H9 (cell line): ENCODE data around the gene DUSP18. TPM values are rescaled to one million over a fixed set of nuclear protein-coding genes. Genes with fewer than 3 reads are reported as not detected.

Experiments used
- DNase-seq: peaks from one replicate; pipeline ENCODE4 v3.0.0-alpha.2; 2017
- H2AFZ ChIP-seq: one replicate; pipeline ENCODE4 v1.6.1; 2013; ENCODE audit warnings: mild to moderate bottlenecking, low read length, control low read depth, moderate library complexity
- H2AK5ac ChIP-seq: 2 replicates; pipeline ENCODE4 v1.6.1; 2013; ENCODE audit warnings: low read length, control low read depth, mixed read lengths; ENCODE audit not compliant: insufficient read length
- H2BK120ac ChIP-seq: one replicate; pipeline ENCODE4 v1.6.1; 2013; ENCODE audit warnings: low read depth, mild to moderate bottlenecking, low read length, control low read depth, inconsistent platforms; ENCODE audit not compliant: poor library complexity, severe bottlenecking
- H2BK12ac ChIP-seq: 2 replicates; pipeline ENCODE4 v1.6.1; 2013; ENCODE audit warnings: low read length, control low read depth, mixed read lengths, low read depth; ENCODE audit not compliant: insufficient read length
- H2BK15ac ChIP-seq: 2 replicates; pipeline ENCODE4 v1.6.1; 2013; ENCODE audit warnings: low read depth, low read length, control low read depth
- H2BK20ac ChIP-seq: one replicate; pipeline ENCODE4 v1.6.1; 2013; ENCODE audit warnings: low read depth, mild to moderate bottlenecking, low read length, control low read depth, inconsistent platforms; ENCODE audit not compliant: poor library complexity, severe bottlenecking
- H2BK5ac ChIP-seq: 2 replicates; pipeline ENCODE4 v1.6.1; 2013; ENCODE audit warnings: low read length, control low read depth, mixed read lengths; ENCODE audit not compliant: insufficient read length
- H3K14ac ChIP-seq: 2 replicates; pipeline ENCODE4 v1.6.1; 2013; ENCODE audit warnings: low read length, control low read depth; ENCODE audit not compliant: insufficient read depth
- H3K18ac ChIP-seq: 2 replicates; pipeline ENCODE4 v1.6.1; 2013; ENCODE audit warnings: low read depth, mild to moderate bottlenecking, mixed read lengths, low read length, control low read depth; ENCODE audit not compliant: insufficient read length
- H3K23ac ChIP-seq: 2 replicates; pipeline ENCODE4 v1.6.1; 2013; ENCODE audit warnings: low read length, control low read depth, mixed read lengths, low read depth; ENCODE audit not compliant: insufficient read length
- H3K23me2 ChIP-seq: 2 replicates; pipeline ENCODE4 v1.6.1; 2013; ENCODE audit warnings: low read depth, mild to moderate bottlenecking, mixed read lengths, low read length, control low read depth; ENCODE audit not compliant: insufficient read length, poor library complexity, severe bottlenecking
- H3K27ac ChIP-seq: 2 replicates; pipeline ENCODE4 v1.5.1; 2013; ENCODE audit warnings: low read length, control low read depth, mixed read lengths, low read depth; ENCODE audit not compliant: insufficient read length
- H3K27me3 ChIP-seq: 2 replicates; pipeline ENCODE4 v1.6.1; 2013; ENCODE audit warnings: low read length, control low read depth, inconsistent platforms; ENCODE audit not compliant: insufficient read depth
- H3K4ac ChIP-seq: 2 replicates; pipeline ENCODE4 v1.6.1; 2013; ENCODE audit warnings: low read depth, mild to moderate bottlenecking, control low read depth, inconsistent platforms, low read length, moderate library complexity
- H3K4me1 ChIP-seq: 2 replicates; pipeline ENCODE4 v1.6.1; 2013; ENCODE audit warnings: low read length, control low read depth, inconsistent platforms; ENCODE audit not compliant: insufficient read depth
- H3K4me2 ChIP-seq: 2 replicates; pipeline ENCODE4 v1.6.1; 2013; ENCODE audit warnings: low read length, control low read depth, mixed read lengths; ENCODE audit not compliant: insufficient read length, insufficient read depth
- H3K56ac ChIP-seq: 2 replicates; pipeline ENCODE4 v1.6.1; 2013; ENCODE audit warnings: low read depth, mild to moderate bottlenecking, mixed read lengths, low read length, control low read depth; ENCODE audit not compliant: insufficient read length
- H3K79me1 ChIP-seq: 2 replicates; pipeline ENCODE4 v1.6.1; 2013; ENCODE audit warnings: low read depth, mild to moderate bottlenecking, moderate library complexity, low read length, control low read depth, inconsistent platforms; ENCODE audit not compliant: insufficient read depth, poor library complexity, severe bottlenecking
- H3K79me2 ChIP-seq: 2 replicates; pipeline ENCODE4 v1.6.1; 2013; ENCODE audit warnings: low read length, control low read depth, inconsistent platforms; ENCODE audit not compliant: insufficient read depth
- H3K9ac ChIP-seq: 2 replicates; pipeline ENCODE4 v1.6.1; 2013; ENCODE audit warnings: low read length, control low read depth, mixed read lengths; ENCODE audit not compliant: insufficient read length; ENCODE audit errors: extremely low read depth
- H3K9me3 ChIP-seq: one replicate; pipeline ENCODE4 v1.6.1; 2013; ENCODE audit warnings: low read depth, low read length, inconsistent platforms; ENCODE audit not compliant: control insufficient read depth
- H3T11ph ChIP-seq: one replicate; pipeline ENCODE4 v1.6.1; 2013; ENCODE audit warnings: mild to moderate bottlenecking, low read length, control low read depth, inconsistent platforms
- H4K20me1 ChIP-seq: one replicate; pipeline ENCODE4 v1.6.1; 2013; ENCODE audit not compliant: control insufficient read depth, insufficient read length, insufficient read depth
- H4K5ac ChIP-seq: 2 replicates; pipeline ENCODE4 v1.6.1; 2013; ENCODE audit warnings: low read depth, mild to moderate bottlenecking, mixed read lengths, low read length, control low read depth; ENCODE audit not compliant: insufficient read length
- H4K8ac ChIP-seq: replicated peaks from 2 replicates; pipeline ENCODE4 v1.6.1; 2013; ENCODE audit warnings: low read length, control low read depth, mixed read lengths, low read depth; ENCODE audit not compliant: insufficient read length
- H4K91ac ChIP-seq: 2 replicates; pipeline ENCODE4 v1.6.1; 2013; ENCODE audit warnings: low read depth, mild to moderate bottlenecking, moderate library complexity, mixed read lengths, low read length, control low read depth; ENCODE audit not compliant: insufficient read length
- H3K27ac Mint-ChIP-seq, 3 experiments: 2 replicates in 2 of 3; 3 replicates in 1 of 3; pipeline ENCODE4 v1.8.0; 2020 to 2021; ENCODE audit warnings: mixed read lengths in 3 of 3, mild to moderate bottlenecking in 1 of 3, moderate library complexity in 1 of 3
- H3K27me3 Mint-ChIP-seq: 2 replicates; pipeline ENCODE4 v1.8.0; 2021; ENCODE audit warnings: low read depth, mild to moderate bottlenecking, moderate library complexity, mixed read lengths
- H3K36me3 Mint-ChIP-seq, 3 experiments: 2 replicates in 2 of 3; 3 replicates in 1 of 3; pipeline ENCODE4 v1.8.0; 2020 to 2021; ENCODE audit warnings: low read depth in 3 of 3, mixed read lengths in 3 of 3; ENCODE audit not compliant: insufficient read depth in 1 of 3
- H3K4me1 Mint-ChIP-seq, 2 experiments: 2 replicates each; pipeline ENCODE4 v1.8.0; 2020; ENCODE audit warnings: mixed read lengths in 2 of 2
- H3K4me3 Mint-ChIP-seq, 2 experiments: 2 replicates in 1 of 2; 3 replicates in 1 of 2; pipeline ENCODE4 v1.8.0; 2020 to 2021; ENCODE audit warnings: mild to moderate bottlenecking in 2 of 2, mixed read lengths in 2 of 2, moderate library complexity in 1 of 2
- H3K9me3 Mint-ChIP-seq, 2 experiments: 2 replicates in 1 of 2; 3 replicates in 1 of 2; pipeline ENCODE4 v1.8.0; 2020; ENCODE audit warnings: mild to moderate bottlenecking in 2 of 2, mixed read lengths in 2 of 2, moderate library complexity in 1 of 2
- WGBS: extraction: QIAGEN DNeasy Blood & Tissue Kit; methylation state at CpG from one replicate; pipeline ENCODE4 v1.1.7; 2013; ENCODE audit warnings: missing lambda C conversion rate, low lambda C conversion rate, mixed read lengths; ENCODE audit not compliant: insufficient read length; ENCODE audit errors: extremely low coverage; 5-methylcytosine and 5-hydroxymethylcytosine counted together
- total RNA-seq: library from RNA; stranded (reverse); gene quantifications from 2 replicates; pipeline ENCODE4 v1.2.1, GENCODE V29; 2021
- TF ChIP-seq, protein P1 (sequence below): fragments of 200-600 bp; sonication (generic); conservative IDR thresholded peaks from 3 replicates; pipeline ENCODE4 v1.8.0; 2021; ENCODE audit warnings: antibody characterized with exemption, mild to moderate bottlenecking

Gene DUSP18
- total RNA-seq, 1 experiment from 2014 or later = 2.6 TPM

DNA sequence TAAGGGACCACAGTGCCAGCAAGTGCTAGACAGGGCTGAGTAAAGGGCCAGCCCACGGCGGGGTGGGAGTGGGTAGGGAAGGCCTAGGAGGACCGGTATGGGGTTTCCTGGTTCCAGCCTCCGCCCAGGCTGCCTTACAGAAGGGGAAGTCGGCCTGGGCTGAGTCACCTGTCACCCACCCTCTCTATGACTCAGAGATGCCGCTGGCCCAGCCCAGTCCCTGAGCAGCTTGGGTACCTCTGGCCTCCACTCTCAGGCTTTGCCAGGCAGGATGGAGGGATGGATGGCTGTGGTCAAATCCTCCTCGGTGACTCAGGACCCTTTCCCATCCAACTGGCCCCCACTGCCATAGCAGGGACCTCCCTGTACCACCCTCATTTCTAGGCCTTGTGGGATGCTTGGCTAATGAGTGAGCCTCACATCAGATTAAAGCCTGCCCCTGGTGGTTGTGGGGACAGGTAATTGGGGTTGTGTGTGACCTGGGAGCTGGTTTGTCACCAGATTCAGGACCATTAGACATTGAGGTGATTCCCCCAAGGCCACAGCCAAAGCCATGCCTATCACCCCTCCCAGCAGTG lies 18.2 kb downstream of the DUSP18 start:
- Mint-ChIP-seq H3K27ac (no peak overlapping the region), H3K4me3 (no peak overlapping the region), H3K4me1 (peaks cover 28% of the 10 kb centered on the region in 2 experiments), H3K9me3 (no peaks in the 10 kb centered on the region), H3K36me3 (peaks cover 3 to 10% (median 6%) of the 10 kb centered on the region in 3 experiments; a peak in 6 of 7 replicates), H3K27me3 (no peaks in the 10 kb centered on the region; the same call in 1 of the 2 replicates)
- no peak overlapping the region for H2AK5ac ChIP-seq
- H3K9me3 ChIP-seq = no peaks in the 10 kb centered on the region
- no peak overlapping the region for H3K14ac ChIP-seq
- peak; percentile 43 for DNase-seq
- H2AFZ ChIP-seq = no peak overlapping the region
- no peak overlapping the region for H3K4me2 ChIP-seq
- no peak overlapping the region for H3K4ac ChIP-seq
- no peak overlapping the region for H3K18ac ChIP-seq
- H3K23ac ChIP-seq = no peak overlapping the region
- H3K27me3 ChIP-seq = no peaks in the 10 kb centered on the region
- no peaks in the 10 kb centered on the region for H3K79me2 ChIP-seq
- H2BK5ac ChIP-seq = no peak overlapping the region
- no peaks in the 10 kb centered on the region for H4K20me1 ChIP-seq
- H2BK20ac ChIP-seq = no peak overlapping the region
- no peaks in the 10 kb centered on the region for H3K79me1 ChIP-seq
- no peak overlapping the region for H3K27ac ChIP-seq
- no peak overlapping the region for H2BK12ac ChIP-seq
- no peak overlapping the region for H3T11ph ChIP-seq
- no peak overlapping the region for H4K8ac ChIP-seq
- H4K5ac ChIP-seq = no peak overlapping the region
- H4K91ac ChIP-seq = no peak overlapping the region
- no peak overlapping the region for H2BK120ac ChIP-seq
- no CpG with 5 or more reads among the region's 7 CpGs for WGBS
- H3K9ac ChIP-seq = no peak overlapping the region
- H3K4me1 ChIP-seq = no peaks in the 10 kb centered on the region; the same call in 1 of the 2 replicates
- TF ChIP-seq, protein P1, sequence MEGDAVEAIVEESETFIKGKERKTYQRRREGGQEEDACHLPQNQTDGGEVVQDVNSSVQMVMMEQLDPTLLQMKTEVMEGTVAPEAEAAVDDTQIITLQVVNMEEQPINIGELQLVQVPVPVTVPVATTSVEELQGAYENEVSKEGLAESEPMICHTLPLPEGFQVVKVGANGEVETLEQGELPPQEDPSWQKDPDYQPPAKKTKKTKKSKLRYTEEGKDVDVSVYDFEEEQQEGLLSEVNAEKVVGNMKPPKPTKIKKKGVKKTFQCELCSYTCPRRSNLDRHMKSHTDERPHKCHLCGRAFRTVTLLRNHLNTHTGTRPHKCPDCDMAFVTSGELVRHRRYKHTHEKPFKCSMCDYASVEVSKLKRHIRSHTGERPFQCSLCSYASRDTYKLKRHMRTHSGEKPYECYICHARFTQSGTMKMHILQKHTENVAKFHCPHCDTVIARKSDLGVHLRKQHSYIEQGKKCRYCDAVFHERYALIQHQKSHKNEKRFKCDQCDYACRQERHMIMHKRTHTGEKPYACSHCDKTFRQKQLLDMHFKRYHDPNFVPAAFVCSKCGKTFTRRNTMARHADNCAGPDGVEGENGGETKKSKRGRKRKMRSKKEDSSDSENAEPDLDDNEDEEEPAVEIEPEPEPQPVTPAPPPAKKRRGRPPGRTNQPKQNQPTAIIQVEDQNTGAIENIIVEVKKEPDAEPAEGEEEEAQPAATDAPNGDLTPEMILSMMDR = no peak; the same call in 2 of the 3 replicates
- H3K56ac ChIP-seq = no peak overlapping the region
- H2BK15ac ChIP-seq = no peak overlapping the region
- no peaks in the 10 kb centered on the region for H3K23me2 ChIP-seq
